ENCODE results near the gene KCNB1. TPM values are rescaled to one million over a fixed set of nuclear protein-coding genes. Genes with fewer than 3 reads are reported as not detected.

Gene KCNB1
- total and polyA plus RNA-seq, 11 donors: 0.72 to 4.9 (median 1.3) TPM

GRCh38 chr20:49352751-49353150 lies 129.7 kb downstream of the KCNB1 start:
- H3K4me1 ChIP-seq: no peaks in the 10 kb centered on the region
- intact Hi-C loops (cut with DNase I): no loop called here
- no peak overlapping the region for H3K27ac ChIP-seq
- no peaks in the 10 kb centered on the region for H3K36me3 ChIP-seq
- TF ChIP-seq, protein P1, sequence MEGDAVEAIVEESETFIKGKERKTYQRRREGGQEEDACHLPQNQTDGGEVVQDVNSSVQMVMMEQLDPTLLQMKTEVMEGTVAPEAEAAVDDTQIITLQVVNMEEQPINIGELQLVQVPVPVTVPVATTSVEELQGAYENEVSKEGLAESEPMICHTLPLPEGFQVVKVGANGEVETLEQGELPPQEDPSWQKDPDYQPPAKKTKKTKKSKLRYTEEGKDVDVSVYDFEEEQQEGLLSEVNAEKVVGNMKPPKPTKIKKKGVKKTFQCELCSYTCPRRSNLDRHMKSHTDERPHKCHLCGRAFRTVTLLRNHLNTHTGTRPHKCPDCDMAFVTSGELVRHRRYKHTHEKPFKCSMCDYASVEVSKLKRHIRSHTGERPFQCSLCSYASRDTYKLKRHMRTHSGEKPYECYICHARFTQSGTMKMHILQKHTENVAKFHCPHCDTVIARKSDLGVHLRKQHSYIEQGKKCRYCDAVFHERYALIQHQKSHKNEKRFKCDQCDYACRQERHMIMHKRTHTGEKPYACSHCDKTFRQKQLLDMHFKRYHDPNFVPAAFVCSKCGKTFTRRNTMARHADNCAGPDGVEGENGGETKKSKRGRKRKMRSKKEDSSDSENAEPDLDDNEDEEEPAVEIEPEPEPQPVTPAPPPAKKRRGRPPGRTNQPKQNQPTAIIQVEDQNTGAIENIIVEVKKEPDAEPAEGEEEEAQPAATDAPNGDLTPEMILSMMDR (IDR thresholded peaks at IDR 0.05): no peak
- no peak for TF ChIP-seq POLR2A (IDR thresholded peaks at IDR 0.05)
- no peaks in the 10 kb centered on the region for H3K9me3 ChIP-seq
- no peaks in the 10 kb centered on the region for H3K27me3 ChIP-seq
- DNase-seq (no peak), ATAC-seq (no peak)
- no peak overlapping the region for H3K4me3 ChIP-seq
- WGBS, 4 donors: 82 to 92% (median 87%) methylated on average over 4 of the region's 4 CpGs

GRCh38 chr20:49351775-49352174 lies 130.7 kb downstream of the KCNB1 start:
- DNase-seq (no peak), ATAC-seq (no peak)
- no peaks in the 10 kb centered on the region for H3K36me3 ChIP-seq
- TF ChIP-seq, protein P1 (IDR thresholded peaks at IDR 0.05): no peak
- TF ChIP-seq POLR2A (IDR thresholded peaks at IDR 0.05): no peak
- no peaks in the 10 kb centered on the region for H3K9me3 ChIP-seq
- H3K27ac ChIP-seq: no peak overlapping the region
- H3K4me3 ChIP-seq: no peak overlapping the region
- no peaks in the 10 kb centered on the region for H3K27me3 ChIP-seq
- no peaks in the 10 kb centered on the region for H3K4me1 ChIP-seq
- intact Hi-C loops (cut with DNase I): no loop called here
- 73 to 83% (median 80%) methylated on average over 4 of the region's 4 CpGs for WGBS, 4 donors

DNA sequence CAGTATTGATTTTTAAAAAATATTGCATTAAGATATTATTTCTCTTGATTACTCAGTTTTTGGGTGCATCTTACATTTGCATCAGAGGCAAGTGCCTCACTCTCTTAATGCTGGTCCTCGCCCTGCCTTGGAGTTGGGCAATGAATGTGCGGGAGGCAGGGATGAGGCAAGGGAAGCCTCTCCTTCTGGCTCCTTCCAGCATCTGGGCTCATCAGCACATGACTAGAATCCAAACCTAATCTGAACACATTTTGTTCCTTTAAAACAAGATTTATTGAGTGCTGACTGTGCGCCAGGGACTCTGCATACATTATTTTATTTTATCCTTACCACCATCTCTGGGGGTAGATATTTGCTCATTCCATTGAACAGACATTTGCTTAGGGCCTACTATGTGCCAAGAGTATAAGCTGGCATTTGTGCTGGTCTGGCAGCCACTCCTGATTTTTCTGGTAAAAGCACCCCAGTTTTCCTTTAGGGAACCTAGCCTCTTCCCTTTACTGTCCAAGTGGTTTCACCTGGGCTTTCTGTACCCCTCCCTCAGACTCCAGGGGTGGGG lies 132.7 kb downstream of the KCNB1 start:
- H3K27me3 ChIP-seq: no peaks in the 10 kb centered on the region
- intact Hi-C loops (cut with DNase I): no loop called here
- peaks cover 0 to 15% (median 10%) of the 10 kb centered on the region in 12 donors for H3K4me1 ChIP-seq
- no peak for TF ChIP-seq POLR2A (IDR thresholded peaks at IDR 0.05)
- TF ChIP-seq, protein P1 (IDR thresholded peaks at IDR 0.05): no peak
- DNase-seq (no peak), ATAC-seq (no peak)
- H3K9me3 ChIP-seq: no peaks in the 10 kb centered on the region
- peak overlapping the region in 1 of 12 donors; percentile 66 for H3K27ac ChIP-seq
- 88 to 94% (median 89%) methylated on average over 3 of the region's 3 CpGs for WGBS, 4 donors
- H3K36me3 ChIP-seq: no peaks in the 10 kb centered on the region
- no peak overlapping the region for H3K4me3 ChIP-seq

GRCh38 chr20:49349078-49349477 lies 133.4 kb downstream of the KCNB1 start:
- DNase-seq (no peak), ATAC-seq (no peak)
- 81 to 100% (median 96%) methylated on average over 1 of the region's 1 CpG for WGBS, 4 donors
- intact Hi-C loops (cut with DNase I): no loop called here
- no peaks in the 10 kb centered on the region for H3K27me3 ChIP-seq
- no peaks in the 10 kb centered on the region for H3K36me3 ChIP-seq
- H3K27ac ChIP-seq: no peak overlapping the region
- TF ChIP-seq, protein P1 (IDR thresholded peaks at IDR 0.05): no peak
- TF ChIP-seq POLR2A (IDR thresholded peaks at IDR 0.05): no peak
- no peaks in the 10 kb centered on the region for H3K9me3 ChIP-seq
- peaks cover 0 to 18% (median 11%) of the 10 kb centered on the region in 12 donors for H3K4me1 ChIP-seq
- no peak overlapping the region for H3K4me3 ChIP-seq

All from heart left ventricle (tissue), 16 donors.